ENCODE results near the gene AASDH. TPM values are rescaled to one million over a fixed set of nuclear protein-coding genes. Genes with fewer than 3 reads are reported as not detected.

Gene AASDH
- total and polyA plus RNA-seq, 12 donors = 2.0 to 8.7 (median 6.2) TPM

DNA sequence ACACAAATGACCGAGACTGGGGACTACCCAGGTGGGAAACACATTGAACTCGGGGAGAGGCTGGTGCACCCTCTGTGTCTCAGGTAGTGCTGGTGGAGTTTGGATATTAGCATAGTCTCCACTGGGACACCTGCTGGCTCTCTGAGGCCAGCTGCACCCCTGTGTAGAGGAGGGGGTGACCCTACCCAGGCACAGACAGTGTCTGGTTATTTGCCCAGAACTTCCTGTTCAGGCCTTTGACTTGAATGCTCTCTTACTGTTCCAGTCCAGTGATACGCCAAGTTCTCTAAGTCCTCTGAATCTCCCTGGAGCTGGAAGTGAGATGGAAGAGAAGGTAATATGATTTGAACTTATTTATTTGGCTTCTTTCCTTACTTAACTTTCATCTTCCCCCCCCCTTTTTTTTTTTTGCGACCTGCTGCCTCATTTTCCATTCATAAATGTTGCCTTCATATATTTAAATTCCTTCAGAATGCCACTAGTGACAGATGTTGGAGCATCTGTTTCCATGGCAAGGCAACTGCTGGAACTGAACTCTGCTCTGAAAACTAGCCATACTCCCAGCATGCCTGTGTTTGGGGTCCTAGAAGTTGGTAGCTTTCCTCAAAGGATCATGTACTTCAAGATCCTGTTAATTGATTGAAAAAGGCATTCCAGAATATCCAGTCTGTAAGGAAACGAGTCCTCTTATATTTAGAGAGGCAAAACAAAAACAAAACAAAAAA, 76.7 kb downstream of the AASDH start:
- no peaks in the 10 kb centered on the region for H3K4me1 ChIP-seq
- WGBS, 2 donors = 86 to 88% methylated on average over 5 of the region's 5 CpGs
- no peaks in the 10 kb centered on the region for H3K36me3 ChIP-seq
- intact Hi-C loops (cut with DNase I) = no loop called here
- H3K27me3 ChIP-seq = no peaks in the 10 kb centered on the region
- no peak overlapping the region for H3K27ac ChIP-seq
- TF ChIP-seq, protein P1, sequence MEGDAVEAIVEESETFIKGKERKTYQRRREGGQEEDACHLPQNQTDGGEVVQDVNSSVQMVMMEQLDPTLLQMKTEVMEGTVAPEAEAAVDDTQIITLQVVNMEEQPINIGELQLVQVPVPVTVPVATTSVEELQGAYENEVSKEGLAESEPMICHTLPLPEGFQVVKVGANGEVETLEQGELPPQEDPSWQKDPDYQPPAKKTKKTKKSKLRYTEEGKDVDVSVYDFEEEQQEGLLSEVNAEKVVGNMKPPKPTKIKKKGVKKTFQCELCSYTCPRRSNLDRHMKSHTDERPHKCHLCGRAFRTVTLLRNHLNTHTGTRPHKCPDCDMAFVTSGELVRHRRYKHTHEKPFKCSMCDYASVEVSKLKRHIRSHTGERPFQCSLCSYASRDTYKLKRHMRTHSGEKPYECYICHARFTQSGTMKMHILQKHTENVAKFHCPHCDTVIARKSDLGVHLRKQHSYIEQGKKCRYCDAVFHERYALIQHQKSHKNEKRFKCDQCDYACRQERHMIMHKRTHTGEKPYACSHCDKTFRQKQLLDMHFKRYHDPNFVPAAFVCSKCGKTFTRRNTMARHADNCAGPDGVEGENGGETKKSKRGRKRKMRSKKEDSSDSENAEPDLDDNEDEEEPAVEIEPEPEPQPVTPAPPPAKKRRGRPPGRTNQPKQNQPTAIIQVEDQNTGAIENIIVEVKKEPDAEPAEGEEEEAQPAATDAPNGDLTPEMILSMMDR (IDR thresholded peaks at IDR 0.05) = no peak
- no peaks in the 10 kb centered on the region for H3K9me3 ChIP-seq
- ATAC-seq = no peak
- no peak for DNase-seq
- H3K4me3 ChIP-seq = no peak overlapping the region

- DNase-seq (no peak), ATAC-seq (no peak)
- H3K36me3 ChIP-seq = no peaks in the 10 kb centered on the region
- H3K4me3 ChIP-seq = no peak overlapping the region
- TF ChIP-seq, protein P1 (IDR thresholded peaks at IDR 0.05) = no peak
- no peaks in the 10 kb centered on the region for H3K9me3 ChIP-seq
- intact Hi-C loops (cut with DNase I) = loop anchor here in 3 of 10 donors (10.0 kb wide), 1 partner anchor 364 kb away; the partner anchor contains the start of gene CEP135 (in 3 of the 3)
- H3K27me3 ChIP-seq = peaks cover 0 to 6% (median 0%) of the 10 kb centered on the region in 7 donors
- H3K4me1 ChIP-seq = no peaks in the 10 kb centered on the region
- no peak overlapping the region for H3K27ac ChIP-seq
- WGBS, 2 donors = 91 to 94% methylated on average over 4 of the region's 4 CpGs
Measured at GRCh38 chr4:56308384-56308783, 78.9 kb downstream of the AASDH start.

GRCh38 chr4:56307423-56307822, 79.9 kb downstream of the AASDH start:
- no peak overlapping the region for H3K27ac ChIP-seq
- WGBS, 2 donors = 83 to 87% methylated on average over 3 of the region's 3 CpGs
- ATAC-seq (no peak), DNase-seq (no peak)
- H3K4me3 ChIP-seq = no peak overlapping the region
- no peaks in the 10 kb centered on the region for H3K36me3 ChIP-seq
- H3K9me3 ChIP-seq = no peaks in the 10 kb centered on the region
- H3K4me1 ChIP-seq = no peaks in the 10 kb centered on the region
- H3K27me3 ChIP-seq = peaks cover 0 to 9% (median 0%) of the 10 kb centered on the region in 7 donors
- TF ChIP-seq, protein P1 (IDR thresholded peaks at IDR 0.05) = no peak
- intact Hi-C loops (cut with DNase I) = loop anchor here in 3 of 10 donors (10.0 kb wide), 1 partner anchor 363 kb away; the partner anchor contains the start of gene CEP135 (in 3 of the 3)

DNA sequence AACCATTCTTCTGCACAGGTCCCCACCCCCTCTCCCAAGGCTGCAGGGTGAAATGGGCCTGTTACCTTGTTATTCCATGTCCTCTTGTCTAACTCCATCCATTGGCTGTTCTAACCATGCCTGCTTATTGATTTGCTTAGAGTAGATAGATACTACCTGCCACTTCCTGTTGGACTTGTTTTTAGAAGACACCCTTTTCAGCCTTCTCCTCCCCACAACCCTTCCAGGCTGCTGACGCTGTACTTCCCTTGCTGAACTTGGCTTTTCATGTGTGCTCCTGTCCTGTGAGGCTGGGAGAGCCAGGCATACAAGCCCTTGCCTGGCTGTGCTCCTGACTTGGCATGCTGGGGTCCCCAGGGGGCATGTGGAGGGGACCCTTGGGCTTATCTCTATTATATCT, 81.9 kb downstream of the AASDH start:
- peaks cover 0 to 12% (median 0%) of the 10 kb centered on the region in 9 donors for H3K4me1 ChIP-seq
- intact Hi-C loops (cut with DNase I) = loop anchor here in 3 of 10 donors (10.0 kb wide), 1 partner anchor 361 kb away; the partner anchor contains the start of gene CEP135 (in 3 of the 3)
- H3K27ac ChIP-seq = no peak overlapping the region
- H3K4me3 ChIP-seq = no peak overlapping the region
- TF ChIP-seq, protein P1 (IDR thresholded peaks at IDR 0.05) = no peak
- H3K27me3 ChIP-seq = peaks cover 0 to 9% (median 0%) of the 10 kb centered on the region in 7 donors
- DNase-seq = no peak
- WGBS, 2 donors = 87 to 100% methylated on average over 1 of the region's 1 CpG
- no peak for ATAC-seq
- no peaks in the 10 kb centered on the region for H3K9me3 ChIP-seq
- H3K36me3 ChIP-seq = no peaks in the 10 kb centered on the region

Measured in heart right ventricle (tissue), 16 donors.